Loucy (cell line): ENCODE measurements around the gene CLINT1.

Experiments used
- EZH2phosphoT487 ChIP-seq: fragments of 200-600 bp; IDR thresholded peaks from 2 replicates; pipeline ENCODE4 v1.6.1; 2018; ENCODE audit warnings: antibody characterized with exemption, mild to moderate bottlenecking, moderate library complexity, borderline replicate concordance
- TF ChIP-seq, protein P1 (sequence below): fragments of 200-600 bp; sonication (generic); conservative IDR thresholded peaks from 2 replicates; pipeline ENCODE4 v1.5.1; 2014; ENCODE audit warnings: mild to moderate bottlenecking, antibody characterized with exemption, low read length

DNA sequence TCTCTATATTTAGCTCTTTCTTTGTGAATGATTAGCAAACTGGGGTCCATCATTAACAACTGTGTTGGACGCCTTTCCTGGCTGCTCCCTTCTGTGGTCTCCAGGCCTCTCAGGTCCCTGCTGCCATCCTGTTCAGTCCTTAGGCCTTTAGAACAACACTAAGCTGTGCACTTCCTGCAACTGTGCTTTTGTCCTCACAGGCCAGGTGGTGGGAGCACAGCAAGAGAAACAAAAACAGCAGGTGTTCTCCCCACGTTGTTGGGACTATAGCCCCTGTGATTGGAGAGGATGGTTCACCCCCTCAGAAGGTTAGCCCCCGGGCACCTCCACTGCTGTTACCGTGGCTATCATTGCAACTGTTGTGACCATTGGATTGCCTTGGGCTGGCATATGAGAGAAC, 41.7 kb upstream of the CLINT1 start:
- TF ChIP-seq, protein P1, sequence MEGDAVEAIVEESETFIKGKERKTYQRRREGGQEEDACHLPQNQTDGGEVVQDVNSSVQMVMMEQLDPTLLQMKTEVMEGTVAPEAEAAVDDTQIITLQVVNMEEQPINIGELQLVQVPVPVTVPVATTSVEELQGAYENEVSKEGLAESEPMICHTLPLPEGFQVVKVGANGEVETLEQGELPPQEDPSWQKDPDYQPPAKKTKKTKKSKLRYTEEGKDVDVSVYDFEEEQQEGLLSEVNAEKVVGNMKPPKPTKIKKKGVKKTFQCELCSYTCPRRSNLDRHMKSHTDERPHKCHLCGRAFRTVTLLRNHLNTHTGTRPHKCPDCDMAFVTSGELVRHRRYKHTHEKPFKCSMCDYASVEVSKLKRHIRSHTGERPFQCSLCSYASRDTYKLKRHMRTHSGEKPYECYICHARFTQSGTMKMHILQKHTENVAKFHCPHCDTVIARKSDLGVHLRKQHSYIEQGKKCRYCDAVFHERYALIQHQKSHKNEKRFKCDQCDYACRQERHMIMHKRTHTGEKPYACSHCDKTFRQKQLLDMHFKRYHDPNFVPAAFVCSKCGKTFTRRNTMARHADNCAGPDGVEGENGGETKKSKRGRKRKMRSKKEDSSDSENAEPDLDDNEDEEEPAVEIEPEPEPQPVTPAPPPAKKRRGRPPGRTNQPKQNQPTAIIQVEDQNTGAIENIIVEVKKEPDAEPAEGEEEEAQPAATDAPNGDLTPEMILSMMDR: no peak
- TF ChIP-seq EZH2phosphoT487: no peak
